Measurements from ENCODE around the gene SARS2. TPM values are rescaled to one million over a fixed set of nuclear protein-coding genes. Genes with fewer than 3 reads are reported as not detected.
"Not testable (repeated sequence)": the region's sequence is repeated elsewhere in the genome, so short reads cannot be mapped to it uniquely, and the experiment has no call there.

Gene SARS2
- total RNA-seq, 1 donor from 2014 or later: 1.4 TPM

GRCh38 chr19:38975861-38976271 lies 45.3 kb upstream of the SARS2 start:
- no peak for DNase-seq (ENCODE audit: low spot score in 2 of 2)
- intact Hi-C loops (cut with DNase I): loop anchor here (2.0 to 5.0 kb wide), 3 partner anchors 45 to 366 kb away; partner anchors contain the start of genes MRPS12, SAMD4B and SARS2

GRCh38 chr19:38975214-38975860 lies 44.8 kb upstream of the SARS2 start, which contains the start of gene FBXO17:
TSS of gene FBXO17 (minus strand) at chr19:38975742. CDS start at chr19:38950319, 25,423 bp downstream.
- Histone ChIP-seq H3K4me3 (peak within 1 kb of the TSS; percentile 75 to 88), H3K27me3 (no peaks in the 10 kb centered on the region), H3K36me3 (no peaks in the 10 kb centered on the region), H3K27ac (peak within 1 kb of the TSS; percentile 91 to 94), H3K9me3 (no peaks in the 10 kb centered on the region), H3K4me1 (peaks cover 0 to 11% of the 10 kb centered on the region in 2 donors)
- intact Hi-C loops (cut with DNase I): loop anchor here (2.0 to 5.0 kb wide), 3 partner anchors 45 to 367 kb away; partner anchors contain the start of genes MRPS12, SAMD4B and SARS2
- peak in 1 of 2 donors; percentile 75 for DNase-seq (ENCODE audit: low spot score in 2 of 2)
- no peak for TF ChIP-seq CTCF (IDR thresholded peaks at IDR 0.05)

More at GRCh38 chr19:38975861-38976271, 45.3 kb upstream of the SARS2 start:
- Histone ChIP-seq H3K9me3 (no peaks in the 10 kb centered on the region), H3K4me3 (peak overlapping the region; percentile 75 to 88), H3K27ac (peak overlapping the region; percentile 91 to 94), H3K36me3 (no peaks in the 10 kb centered on the region), H3K27me3 (no peaks in the 10 kb centered on the region), H3K4me1 (peaks cover 0 to 11% of the 10 kb centered on the region in 2 donors)
- no peak for TF ChIP-seq CTCF (IDR thresholded peaks at IDR 0.05)

- intact Hi-C loops (cut with DNase I): loop anchor here (2.0 to 5.0 kb wide), 3 partner anchors 44 to 368 kb away; partner anchors contain the start of genes MRPS12, SAMD4B and SARS2
- H3K36me3 ChIP-seq: no peaks in the 10 kb centered on the region
- TF ChIP-seq CTCF (IDR thresholded peaks at IDR 0.05): no peak
Observed at GRCh38 chr19:38974624-38975213, 44.2 kb upstream of the SARS2 start.

GRCh38 chr19:38971672-38972071 lies 41.1 kb upstream of the SARS2 start:
- no peak overlapping the region for H3K27ac ChIP-seq
- no peaks in the 10 kb centered on the region for H3K9me3 ChIP-seq
- peaks cover 4 to 7% of the 10 kb centered on the region in 2 donors for H3K36me3 ChIP-seq
- no peak overlapping the region for H3K4me3 ChIP-seq
- intact Hi-C loops (cut with DNase I): no loop called here
- TF ChIP-seq CTCF (IDR thresholded peaks at IDR 0.05): no peak
- peaks cover 0 to 11% of the 10 kb centered on the region in 2 donors for H3K4me1 ChIP-seq
- DNase-seq (ENCODE audit: low spot score in 2 of 2): no peak
- H3K27me3 ChIP-seq: no peaks in the 10 kb centered on the region

More at GRCh38 chr19:38974624-38975213, 44.2 kb upstream of the SARS2 start:
- peaks cover 0 to 11% of the 10 kb centered on the region in 2 donors for H3K4me1 ChIP-seq
- H3K4me3 ChIP-seq: peak overlapping the region; percentile 75 to 88
- H3K9me3 ChIP-seq: no peaks in the 10 kb centered on the region
- H3K27ac ChIP-seq: peak overlapping the region; percentile 91 to 94
- DNase-seq (ENCODE audit: low spot score in 2 of 2): no peak
- no peaks in the 10 kb centered on the region for H3K27me3 ChIP-seq

- DNase-seq (ENCODE audit: low spot score in 2 of 2): no peak
- Histone ChIP-seq H3K4me3 (no peak overlapping the region), H3K9me3 (no peaks in the 10 kb centered on the region), H3K27ac (no peak overlapping the region), H3K36me3 (peaks cover 4 to 8% of the 10 kb centered on the region in 2 donors), H3K4me1 (peaks cover 0 to 5% of the 10 kb centered on the region in 2 donors), H3K27me3 (no peaks in the 10 kb centered on the region)
- TF ChIP-seq CTCF (IDR thresholded peaks at IDR 0.05): no peak
- intact Hi-C loops (cut with DNase I): no loop called here
Observed at GRCh38 chr19:38970664-38971532, 40.3 kb upstream of the SARS2 start.

GRCh38 chr19:38966149-38966548 lies 35.6 kb upstream of the SARS2 start:
- peaks cover 4 to 14% of the 10 kb centered on the region in 2 donors for H3K36me3 ChIP-seq
- H3K4me3 ChIP-seq; H3K27me3 ChIP-seq; H3K27ac ChIP-seq; intact Hi-C loops (cut with DNase I); H3K9me3 ChIP-seq; H3K4me1 ChIP-seq; DNase-seq (ENCODE audit: low spot score in 2 of 2): not testable (repeated sequence)
